Islet of Langerhans (tissue), 1 donor: ENCODE data around the gene KIF5C.

Experiments
- FAIRE-seq: peaks from one replicate; lab custom pipeline; 2011; peaks lifted over from hg19 to GRCh38; lab: Jason Lieb, UNC

Gene KIF5C

DNA sequence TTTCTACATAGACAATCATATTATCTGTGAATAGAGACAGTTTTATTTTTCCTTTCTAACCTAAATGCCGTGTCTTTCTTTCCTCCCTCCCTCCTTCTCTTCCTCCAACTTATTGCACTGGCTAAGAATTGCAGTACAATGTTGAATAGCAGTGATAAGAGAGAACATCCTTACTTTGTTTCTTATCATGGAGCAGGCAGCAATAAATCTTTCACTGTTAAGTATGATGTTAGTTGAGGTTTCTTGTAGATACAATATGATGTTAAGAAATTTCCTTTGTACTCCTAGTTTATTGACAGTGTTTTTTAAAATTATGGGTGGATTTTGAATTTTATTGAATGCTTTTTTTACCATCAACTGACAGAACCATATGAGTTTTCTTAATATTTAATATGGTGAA lies 169.5 kb downstream of the KIF5C start:
- no peak for FAIRE-seq

DNA sequence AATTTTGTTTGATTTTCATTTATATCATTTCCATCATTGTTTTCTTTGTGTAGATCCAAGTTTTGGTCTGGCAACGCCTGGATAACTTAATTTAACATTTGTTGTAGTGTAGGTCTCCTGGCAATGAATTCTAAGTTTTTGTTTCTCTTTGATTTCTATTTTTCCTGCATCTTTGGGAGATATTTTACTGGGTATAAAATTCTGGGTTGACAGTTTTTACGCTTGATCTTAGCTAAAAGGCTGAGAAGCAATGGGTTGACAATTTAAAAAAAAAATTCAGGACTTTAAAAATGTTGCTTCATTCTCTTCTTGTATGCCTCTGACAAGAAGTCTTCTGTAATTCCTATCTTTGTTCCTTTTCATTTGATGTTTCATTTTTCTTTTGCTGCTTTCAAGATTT lies 172.1 kb downstream of the KIF5C start:
- FAIRE-seq, result no peak

DNA sequence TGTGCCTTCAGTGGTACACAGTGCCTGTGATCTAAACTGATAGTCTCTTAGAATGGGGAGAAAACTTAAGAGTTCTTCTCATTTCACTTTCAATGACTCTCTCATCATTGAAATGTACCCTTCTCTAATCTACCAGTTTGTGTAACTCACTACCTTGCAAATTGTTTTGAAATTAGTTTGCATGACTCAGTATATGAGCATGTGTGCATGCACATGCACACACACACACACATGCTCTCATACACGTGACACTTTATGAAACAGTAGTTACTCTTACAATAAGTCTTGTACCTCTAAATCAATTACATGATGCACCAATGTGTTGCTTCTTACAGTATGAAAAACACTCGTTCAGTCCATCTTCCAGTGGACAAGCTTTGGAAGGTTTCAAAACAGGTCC lies 174.1 kb downstream of the KIF5C start:
- no peak for FAIRE-seq

DNA sequence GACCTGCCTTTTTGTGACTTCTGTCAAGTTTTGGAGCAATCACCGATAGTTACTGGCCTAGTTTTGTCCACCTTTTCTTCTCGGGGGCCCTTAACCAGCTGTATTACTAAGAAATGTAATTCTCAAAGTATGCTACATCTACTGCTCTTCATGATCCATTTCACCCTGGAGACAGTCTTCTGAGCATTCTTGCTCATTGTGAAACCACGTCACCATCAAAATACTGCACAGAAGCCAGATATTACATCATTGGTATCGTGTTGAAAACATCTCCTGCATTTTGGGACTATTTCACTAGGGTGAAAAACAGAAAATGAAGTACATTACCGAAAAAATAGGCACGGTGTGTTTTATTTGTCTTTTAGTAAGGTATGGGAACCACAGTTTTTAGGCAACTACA lies 175.2 kb downstream of the KIF5C start:
- FAIRE-seq, result no peak

GRCh38 chr2:149055751-149056150 lies 180.7 kb downstream of the KIF5C start:
- no peak for FAIRE-seq

- FAIRE-seq, result no peak
Observed at GRCh38 chr2:149056541-149057255, 181.7 kb downstream of the KIF5C start.

- no peak for FAIRE-seq
Observed at GRCh38 chr2:149057401-149057800, 182.4 kb downstream of the KIF5C start.

- FAIRE-seq, result no peak
Observed at GRCh38 chr2:149058936-149059335, 183.9 kb downstream of the KIF5C start.

GRCh38 chr2:149059822-149060221 lies 184.8 kb downstream of the KIF5C start:
- FAIRE-seq, result no peak

DNA sequence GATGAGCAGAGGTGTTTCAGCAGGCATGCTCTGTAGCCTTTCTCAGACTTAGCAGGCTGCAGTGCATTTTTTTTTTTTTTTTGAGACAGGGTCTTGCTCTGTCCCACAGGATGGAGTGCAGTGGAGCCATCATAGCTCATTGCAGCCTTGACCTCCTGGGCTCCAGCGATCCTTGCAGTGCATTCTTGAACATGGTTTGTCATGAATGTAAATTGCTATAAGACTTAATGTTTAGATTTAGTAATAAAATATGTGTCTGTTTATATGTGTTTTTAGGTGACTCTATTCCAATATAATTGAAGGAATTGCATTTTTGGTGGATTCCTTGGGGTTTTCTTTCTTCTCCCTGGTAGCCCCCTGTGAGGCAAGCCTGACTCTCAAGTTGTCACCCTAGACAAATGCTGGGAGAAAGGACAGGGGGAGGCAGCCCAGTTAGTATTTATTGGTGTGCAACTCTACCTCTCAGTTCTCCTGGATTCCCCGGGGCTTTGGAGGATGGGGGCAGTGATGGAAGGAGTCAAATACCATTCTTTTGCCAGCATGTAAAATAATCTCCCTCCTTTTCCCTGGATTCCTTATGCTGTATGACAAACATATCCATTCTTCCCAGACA lies 186.2 kb downstream of the KIF5C start:
- no peak for FAIRE-seq

DNA sequence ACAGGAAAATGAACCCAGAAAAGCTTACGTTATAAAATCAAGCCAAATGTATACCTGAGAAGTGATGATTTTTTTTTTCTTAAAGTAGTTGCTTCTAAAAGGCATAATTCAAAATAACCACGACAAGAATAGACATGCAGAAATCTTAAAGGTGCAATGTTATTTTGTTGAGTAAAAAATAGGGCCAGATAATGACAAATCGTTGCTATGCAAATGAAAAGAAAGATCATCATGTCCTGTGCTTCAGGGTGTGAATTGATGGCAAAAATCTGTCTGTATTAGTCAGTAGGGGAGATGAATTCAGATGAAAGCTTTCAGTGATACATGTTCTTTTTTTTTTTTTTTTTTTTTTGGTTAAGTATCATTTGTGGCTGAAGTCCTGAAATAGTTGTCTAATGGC lies 187.5 kb downstream of the KIF5C start:
- no peak for FAIRE-seq

GRCh38 chr2:149063177-149063576 lies 188.2 kb downstream of the KIF5C start:
- no peak for FAIRE-seq

DNA sequence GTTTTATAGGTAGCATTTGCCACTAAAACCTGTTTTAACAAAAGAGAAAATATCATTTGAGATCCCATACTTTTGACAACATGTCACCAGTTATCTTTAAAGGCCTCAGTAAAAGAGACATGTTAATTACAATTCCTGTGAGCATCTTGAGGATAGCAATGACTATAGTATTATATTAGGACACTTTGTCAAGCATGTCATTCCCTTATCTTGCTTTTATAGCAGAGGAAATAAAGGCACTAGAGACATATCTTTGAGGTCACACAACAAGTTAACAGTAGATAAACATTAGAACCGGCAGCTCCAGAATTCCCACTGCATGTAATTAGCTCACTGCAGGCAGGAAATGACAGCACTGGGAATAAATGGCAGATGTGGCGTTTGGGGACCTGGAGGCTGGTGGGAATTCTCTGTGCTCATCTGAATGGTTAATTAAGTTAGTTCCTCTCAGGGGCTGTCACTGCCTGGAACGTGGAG lies 189.4 kb downstream of the KIF5C start:
- FAIRE-seq, result no peak

DNA sequence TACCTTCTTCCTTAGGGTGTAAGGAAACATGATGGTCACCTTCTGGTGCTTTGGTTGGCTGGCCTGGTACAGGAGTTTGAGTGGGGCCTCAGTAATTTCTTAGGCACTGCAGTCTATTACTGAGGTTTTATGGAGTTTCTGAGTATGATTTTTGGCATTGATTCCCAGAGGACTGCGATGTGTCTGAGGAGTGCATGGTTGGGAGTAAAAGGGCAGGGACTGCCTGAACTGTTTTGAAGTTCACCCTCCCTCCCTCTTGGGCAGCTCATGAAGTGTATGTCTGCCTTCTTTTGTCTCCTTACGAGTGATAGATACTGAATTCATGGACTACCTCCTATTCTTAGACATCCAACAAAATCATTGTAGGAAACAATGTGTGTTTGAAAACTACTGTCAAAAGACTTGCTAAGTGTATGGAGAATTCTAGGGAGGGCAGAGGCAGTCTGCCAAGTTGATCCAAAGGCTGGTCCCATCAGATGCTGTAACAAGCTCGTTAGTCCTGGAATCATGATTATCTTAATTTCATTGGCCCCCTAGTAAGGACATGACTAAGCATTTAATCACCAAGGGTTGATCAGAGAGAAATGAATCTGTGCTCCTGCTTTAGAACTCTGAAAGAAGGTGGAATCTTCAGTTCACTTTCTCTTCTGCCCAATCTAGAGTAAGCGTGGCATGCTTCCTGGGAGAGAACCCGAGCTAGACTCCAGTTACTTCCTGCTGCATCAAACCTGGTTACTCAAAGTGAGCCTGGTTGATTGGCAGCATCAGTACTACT lies 190.0 kb downstream of the KIF5C start:
- FAIRE-seq, result no peak

GRCh38 chr2:149068225-149068995 lies 193.4 kb downstream of the KIF5C start:
- no peak for FAIRE-seq

- FAIRE-seq, result no peak
Observed at GRCh38 chr2:149068996-149069888, 194.2 kb downstream of the KIF5C start.

DNA sequence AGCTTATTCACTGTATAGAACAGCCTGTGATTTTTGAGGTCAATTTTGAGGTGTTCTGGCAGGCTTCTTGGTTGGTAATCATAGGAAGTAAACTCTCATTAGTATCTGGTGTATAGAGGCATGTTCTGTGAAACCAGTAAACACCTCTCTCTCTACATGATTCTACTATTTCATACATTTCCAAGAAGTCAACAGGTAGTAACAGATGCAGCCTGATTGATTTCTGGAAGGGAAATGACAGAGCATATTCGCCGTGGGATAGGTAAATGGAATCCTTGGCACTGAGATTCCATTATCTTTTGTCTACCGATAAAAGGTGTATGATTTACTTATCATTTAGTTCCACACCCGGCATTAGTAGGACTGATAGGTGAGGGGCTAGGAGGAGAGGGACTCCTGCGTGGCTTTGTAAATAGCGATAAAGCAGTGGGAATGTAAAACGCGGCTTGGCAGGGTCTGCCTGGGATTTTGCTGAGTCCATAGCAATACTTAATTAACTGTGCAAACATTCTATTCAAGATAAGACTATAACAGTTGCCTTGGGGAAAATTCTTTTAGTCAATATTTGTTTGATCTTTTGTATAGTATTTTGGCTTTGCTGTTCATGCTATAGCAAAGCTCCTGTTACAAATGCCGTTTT lies 195.8 kb downstream of the KIF5C start:
- FAIRE-seq, result no peak

GRCh38 chr2:149075105-149075504 lies 200.1 kb downstream of the KIF5C start:
- FAIRE-seq, result no peak

- FAIRE-seq, result no peak
Observed at GRCh38 chr2:149075853-149076252, 200.8 kb downstream of the KIF5C start.
